ENCODE data around the gene CCDC33. TPM values are rescaled to one million over a fixed set of nuclear protein-coding genes. Genes with fewer than 3 reads are reported as not detected.

CCDC33 gene
- total RNA-seq, 1 donor from 2014 or later: 0.41 TPM

GRCh38 chr15:74350295-74351275, 114.5 kb downstream of the CCDC33 start:
- Mint-ChIP-seq H3K4me3 (ENCODE audit: unreplicated experiment) (no peak overlapping the region), H3K27ac (ENCODE audit: unreplicated experiment) (no peak overlapping the region), H3K27me3 (ENCODE audit: low read depth, unreplicated experiment) (peaks cover 11% of the 10 kb centered on the region), H3K36me3 (ENCODE audit: low read depth, unreplicated experiment) (no peaks in the 10 kb centered on the region), H3K4me1 (ENCODE audit: low read depth, unreplicated experiment) (peaks cover under 1% of the 10 kb centered on the region), H3K9me3 (ENCODE audit: unreplicated experiment) (peaks cover 14% of the 10 kb centered on the region)
- Histone ChIP-seq H2AFZ (ENCODE audit: low read depth, low read length) (no peak overlapping the region), H3K27ac (ENCODE audit: low read depth, low read length) (no peak overlapping the region), H3K79me2 (ENCODE audit: insufficient read depth, low read length) (no peaks in the 10 kb centered on the region), H4K20me1 (ENCODE audit: insufficient read depth, low read length) (no peaks in the 10 kb centered on the region), H3K4me2 (ENCODE audit: low read length) (no peak overlapping the region), H3K4me3 (ENCODE audit: insufficient read depth, low read depth, low read length) (no peak overlapping the region), H3K36me3 (ENCODE audit: insufficient read depth, low read length) (no peaks in the 10 kb centered on the region), H3K27me3 (ENCODE audit: insufficient read depth, low read length) (no peaks in the 10 kb centered on the region), H3K9me3 (ENCODE audit: insufficient read depth, low read depth, low read length) (no peaks in the 10 kb centered on the region), H3K4me1 (ENCODE audit: insufficient read depth, low read length) (peaks cover 1% of the 10 kb centered on the region), H3K9ac (ENCODE audit: low read length) (no peak overlapping the region)
- DNase-seq (ENCODE audit: low read depth) (no peak), FAIRE-seq (no peak)
- TF ChIP-seq CTCF (IDR thresholded peaks at IDR 0.05; ENCODE audit: insufficient read depth, low read depth, low read length) (no peak), EZH2 (IDR thresholded peaks at IDR 0.05; ENCODE audit: insufficient read depth, low read length) (no peak)

GRCh38 chr15:74351670-74352069, 115.5 kb downstream of the CCDC33 start:
- no peak for DNase-seq (ENCODE audit: low read depth)

More at GRCh38 chr15:74351670-74352069, 115.5 kb downstream of the CCDC33 start:
- Mint-ChIP-seq H3K4me3 (ENCODE audit: unreplicated experiment) (no peak overlapping the region), H3K27me3 (ENCODE audit: low read depth, unreplicated experiment) (peaks cover 14% of the 10 kb centered on the region), H3K27ac (ENCODE audit: unreplicated experiment) (no peak overlapping the region), H3K9me3 (ENCODE audit: unreplicated experiment) (peaks cover 17% of the 10 kb centered on the region), H3K36me3 (ENCODE audit: low read depth, unreplicated experiment) (no peaks in the 10 kb centered on the region), H3K4me1 (ENCODE audit: low read depth, unreplicated experiment) (no peaks in the 10 kb centered on the region)
- no peaks in the 10 kb centered on the region for H3K4me1 ChIP-seq (ENCODE audit: insufficient read depth, low read length)
- TF ChIP-seq EZH2 (IDR thresholded peaks at IDR 0.05; ENCODE audit: insufficient read depth, low read length) (no peak), CTCF (IDR thresholded peaks at IDR 0.05; ENCODE audit: insufficient read depth, low read depth, low read length) (no peak)
- no peak overlapping the region for H3K9ac ChIP-seq (ENCODE audit: low read length)
- no peaks in the 10 kb centered on the region for H3K36me3 ChIP-seq (ENCODE audit: insufficient read depth, low read length)
- FAIRE-seq: no peak
- no peak overlapping the region for H3K4me3 ChIP-seq (ENCODE audit: insufficient read depth, low read depth, low read length)
- H2AFZ ChIP-seq (ENCODE audit: low read depth, low read length): no peak overlapping the region
- H3K27ac ChIP-seq (ENCODE audit: low read depth, low read length): no peak overlapping the region
- H4K20me1 ChIP-seq (ENCODE audit: insufficient read depth, low read length): no peaks in the 10 kb centered on the region
- no peaks in the 10 kb centered on the region for H3K27me3 ChIP-seq (ENCODE audit: insufficient read depth, low read length)
- no peak overlapping the region for H3K4me2 ChIP-seq (ENCODE audit: low read length)
- no peaks in the 10 kb centered on the region for H3K9me3 ChIP-seq (ENCODE audit: insufficient read depth, low read depth, low read length)
- H3K79me2 ChIP-seq (ENCODE audit: insufficient read depth, low read length): no peaks in the 10 kb centered on the region
